ENCODE data around the gene CORO1C. TPM values are rescaled to one million over a fixed set of nuclear protein-coding genes. Genes with fewer than 3 reads are reported as not detected.

The CORO1C gene
- total and polyA plus RNA-seq, 9 of the 15 experiments (the other 6 are each of a cell fraction or from before 2014, with no cell fraction given), result 55.2 to 280 (median 150) TPM

GRCh38 chr12:108664338-108665258 is 66.7 kb downstream of the CORO1C start (continued):
- TF ChIP-seq, protein P1, sequence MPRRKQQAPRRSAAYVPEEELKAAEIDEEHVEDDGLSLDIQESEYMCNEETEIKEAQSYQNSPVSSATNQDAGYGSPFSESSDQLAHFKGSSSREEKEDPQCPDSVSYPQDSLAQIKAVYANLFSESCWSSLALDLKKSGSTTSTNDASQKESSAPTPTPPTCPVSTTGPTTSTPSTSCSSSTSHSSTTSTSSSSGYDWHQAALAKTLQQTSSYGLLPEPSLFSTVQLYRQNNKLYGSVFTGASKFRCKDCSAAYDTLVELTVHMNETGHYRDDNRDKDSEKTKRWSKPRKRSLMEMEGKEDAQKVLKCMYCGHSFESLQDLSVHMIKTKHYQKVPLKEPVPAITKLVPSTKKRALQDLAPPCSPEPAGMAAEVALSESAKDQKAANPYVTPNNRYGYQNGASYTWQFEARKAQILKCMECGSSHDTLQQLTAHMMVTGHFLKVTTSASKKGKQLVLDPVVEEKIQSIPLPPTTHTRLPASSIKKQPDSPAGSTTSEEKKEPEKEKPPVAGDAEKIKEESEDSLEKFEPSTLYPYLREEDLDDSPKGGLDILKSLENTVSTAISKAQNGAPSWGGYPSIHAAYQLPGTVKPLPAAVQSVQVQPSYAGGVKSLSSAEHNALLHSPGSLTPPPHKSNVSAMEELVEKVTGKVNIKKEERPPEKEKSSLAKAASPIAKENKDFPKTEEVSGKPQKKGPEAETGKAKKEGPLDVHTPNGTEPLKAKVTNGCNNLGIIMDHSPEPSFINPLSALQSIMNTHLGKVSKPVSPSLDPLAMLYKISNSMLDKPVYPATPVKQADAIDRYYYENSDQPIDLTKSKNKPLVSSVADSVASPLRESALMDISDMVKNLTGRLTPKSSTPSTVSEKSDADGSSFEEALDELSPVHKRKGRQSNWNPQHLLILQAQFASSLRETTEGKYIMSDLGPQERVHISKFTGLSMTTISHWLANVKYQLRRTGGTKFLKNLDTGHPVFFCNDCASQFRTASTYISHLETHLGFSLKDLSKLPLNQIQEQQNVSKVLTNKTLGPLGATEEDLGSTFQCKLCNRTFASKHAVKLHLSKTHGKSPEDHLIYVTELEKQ (CRISPR knock-in tag; IDR thresholded peaks at IDR 0.05), result no peak
- TF ChIP-seq PTRF (tag; IDR thresholded peaks at IDR 0.05) (no peak), YBX1 (IDR thresholded peaks at IDR 0.05) (no peak), PHF8 (IDR thresholded peaks at IDR 0.05; ENCODE audit: borderline replicate concordance, low read length) (no peak), GTF2A2 (tag; IDR thresholded peaks at IDR 0.05) (no peak), RCOR1 (IDR thresholded peaks at IDR 0.05; ENCODE audit: borderline replicate concordance in 1 of 2, low read depth in 2 of 2, low read length in 2 of 2) (peak in 1 of 2 experiments; percentile 63; a peak in 1 of 4 replicates), FIP1L1 (IDR thresholded peaks at IDR 0.05; ENCODE audit: low read depth, low read length, poor library complexity, severe bottlenecking) (no peak), FOXA3 (CRISPR knock-in tag; conservative IDR thresholded peaks at IDR 0.05 in 1 of 2, IDR thresholded peaks at IDR 0.05 in 1 of 2) (no peak), BRD9 (IDR thresholded peaks at IDR 0.05; ENCODE audit: low read depth, partially characterized antibody) (peak; percentile 81), HDAC2 (IDR thresholded peaks at IDR 0.05) (no peak), PTTG1 (tag; IDR thresholded peaks at IDR 0.05; ENCODE audit: low read depth) (no peak), ZNF699 (CRISPR knock-in tag; IDR thresholded peaks at IDR 0.05; ENCODE audit: insufficient replicate concordance) (no peak), BDP1 (IDR thresholded peaks at IDR 0.05; ENCODE audit: insufficient read depth, insufficient read length) (no peak), EP400 (IDR thresholded peaks at IDR 0.05) (peak; percentile 36; the same call in 1 of the 2 replicates), ZNF586 (CRISPR knock-in tag; conservative IDR thresholded peaks at IDR 0.05) (no peak), PHF21A (IDR thresholded peaks at IDR 0.05; ENCODE audit: borderline replicate concordance, low read depth) (no peak)
- TF ChIP-seq, protein P2, sequence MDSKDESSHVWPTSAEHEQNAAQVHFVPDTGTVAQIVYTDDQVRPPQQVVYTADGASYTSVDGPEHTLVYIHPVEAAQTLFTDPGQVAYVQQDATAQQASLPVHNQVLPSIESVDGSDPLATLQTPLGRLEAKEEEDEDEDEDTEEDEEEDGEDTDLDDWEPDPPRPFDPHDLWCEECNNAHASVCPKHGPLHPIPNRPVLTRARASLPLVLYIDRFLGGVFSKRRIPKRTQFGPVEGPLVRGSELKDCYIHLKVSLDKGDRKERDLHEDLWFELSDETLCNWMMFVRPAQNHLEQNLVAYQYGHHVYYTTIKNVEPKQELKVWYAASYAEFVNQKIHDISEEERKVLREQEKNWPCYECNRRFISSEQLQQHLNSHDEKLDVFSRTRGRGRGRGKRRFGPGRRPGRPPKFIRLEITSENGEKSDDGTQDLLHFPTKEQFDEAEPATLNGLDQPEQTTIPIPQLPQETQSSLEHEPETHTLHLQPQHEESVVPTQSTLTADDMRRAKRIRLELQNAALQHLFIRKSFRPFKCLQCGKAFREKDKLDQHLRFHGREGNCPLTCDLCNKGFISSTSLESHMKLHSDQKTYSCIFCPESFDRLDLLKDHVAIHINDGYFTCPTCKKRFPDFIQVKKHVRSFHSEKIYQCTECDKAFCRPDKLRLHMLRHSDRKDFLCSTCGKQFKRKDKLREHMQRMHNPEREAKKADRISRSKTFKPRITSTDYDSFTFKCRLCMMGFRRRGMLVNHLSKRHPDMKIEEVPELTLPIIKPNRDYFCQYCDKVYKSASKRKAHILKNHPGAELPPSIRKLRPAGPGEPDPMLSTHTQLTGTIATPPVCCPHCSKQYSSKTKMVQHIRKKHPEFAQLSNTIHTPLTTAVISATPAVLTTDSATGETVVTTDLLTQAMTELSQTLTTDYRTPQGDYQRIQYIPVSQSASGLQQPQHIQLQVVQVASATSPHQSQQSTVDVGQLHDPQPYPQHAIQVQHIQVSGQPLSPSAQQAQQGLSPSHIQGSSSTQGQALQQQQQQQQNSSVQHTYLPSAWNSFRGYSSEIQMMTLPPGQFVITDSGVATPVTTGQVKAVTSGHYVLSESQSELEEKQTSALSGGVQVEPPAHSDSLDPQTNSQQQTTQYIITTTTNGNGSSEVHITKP (IDR thresholded peaks at IDR 0.05; ENCODE audit: partially characterized antibody), result no peak
- TF ChIP-seq, protein P3, sequence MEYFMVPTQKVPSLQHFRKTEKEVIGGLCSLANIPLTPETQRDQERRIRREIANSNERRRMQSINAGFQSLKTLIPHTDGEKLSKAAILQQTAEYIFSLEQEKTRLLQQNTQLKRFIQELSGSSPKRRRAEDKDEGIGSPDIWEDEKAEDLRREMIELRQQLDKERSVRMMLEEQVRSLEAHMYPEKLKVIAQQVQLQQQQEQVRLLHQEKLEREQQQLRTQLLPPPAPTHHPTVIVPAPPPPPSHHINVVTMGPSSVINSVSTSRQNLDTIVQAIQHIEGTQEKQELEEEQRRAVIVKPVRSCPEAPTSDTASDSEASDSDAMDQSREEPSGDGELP (CRISPR knock-in tag; IDR thresholded peaks at IDR 0.05; ENCODE audit: borderline replicate concordance), result no peak
